Ovary (tissue), 9 donors: Measurements from ENCODE around the gene ADGRV1. TPM values are rescaled to one million over a fixed set of nuclear protein-coding genes. Genes with fewer than 3 reads are reported as not detected.

Experiments used
- DNase-seq, 5 donors: peaks; one replicate each; pipeline ENCODE4 v3.0.0-alpha.2; 2019 to 2020
- H3K27ac ChIP-seq, 2 donors: fragments of 200-600 bp; one replicate each; pipeline versions ENCODE4 v1.5.1 to v1.8.0; 2019 to 2022
- H3K27me3 ChIP-seq: fragments of 200-600 bp; one replicate; pipeline ENCODE4 v1.8.0; 2022
- H3K36me3 ChIP-seq: fragments of 200-600 bp; sonication (generic); one replicate; pipeline ENCODE4 v1.5.1; 2019
- H3K4me1 ChIP-seq: one replicate; pipeline ENCODE4 v1.8.1; 2013; ENCODE audit warnings: mild to moderate bottlenecking, moderate library complexity; ENCODE audit not compliant: insufficient read depth
- H3K4me3 ChIP-seq: fragments of 200-600 bp; sonication (generic); one replicate; pipeline ENCODE4 v1.5.1; 2017
- H3K9me3 ChIP-seq, 2 donors: fragments of 200-600 bp in 1 of 2; sonication (generic) in 1 of 2; one replicate each; pipeline versions ENCODE4 v1.5.1 to v1.8.1; 2013 to 2019; ENCODE audit warnings: mild to moderate bottlenecking in 1 of 2, moderate library complexity in 1 of 2
- CTCF ChIP-seq, 3 donors: fragments of 450-650 bp in 2 of 3; fragments of 200-600 bp in 1 of 3; IDR thresholded peaks; one replicate each; pipeline versions ENCODE4 v1.5.1 to v1.8.0; 2016 to 2022; ENCODE audit warnings: antibody characterized with exemption in 3 of 3, mild to moderate bottlenecking in 1 of 3
- EP300 ChIP-seq: sonication (generic); formaldehyde crosslinking; IDR thresholded peaks from one replicate; pipeline ENCODE4 v1.6.1; 2017; ENCODE audit warnings: antibody characterized with exemption
- POLR2A ChIP-seq: fragments of 450-650 bp; IDR thresholded peaks from one replicate; pipeline ENCODE4 v1.6.1; 2017; ENCODE audit warnings: antibody characterized with exemption, mild to moderate bottlenecking, moderate library complexity
- WGBS, 3 donors: extraction: QIAGEN DNeasy Blood & Tissue Kit in 1 of 3; methylation state at CpG; one replicate each; pipeline versions ENCODE4 v1.1.5 to v1.1.7; 2013 to 2017; 5-methylcytosine and 5-hydroxymethylcytosine counted together
- intact Hi-C, 4 donors: fragments of 100-400 bp; cut with DNase I; formaldehyde crosslinking; loops; one replicate each; pipeline versions ENCODE4 v1.11.0 to v1.15.1; 2022 to 2023
- polyA plus RNA-seq, 2 donors: library from polyadenylated mRNA; stranded (reverse); fragments of 200-250 nt in 1 of 2; fragments of 350-450 nt in 1 of 2; fragmentation: Illumina TruSeq in 1 of 2; extraction: RNeasy Lipid Tissue Mini Kit (QIAGEN cat#74804) in 1 of 2; gene quantifications; one replicate each; pipeline ENCODE4 v1.2.3, GENCODE V29; 2013 to 2014
- total RNA-seq, 7 donors: library from RNA; depleted of rRNA in 2 of 7; stranded (reverse); fragments of >200 nt in 2 of 7; fragmentation: NEBNext Ultra II Directional in 3 of 7; extraction: Animal tissue kit (Norgen Biotek cat#: 25700) in 3 of 7; gene quantifications; one replicate each; pipeline versions ENCODE4 v1.1.0 to v1.2.4, GENCODE V29; 2016 to 2023
- donor health status: DM: no; HTN: no; CAD: no; lungs with moderate emphysema.
- donor health status: DM: no; HTN: no; CAD: no.
- donor health status: Bipolar disorder and iron deficiency.
- donor health status: DM: yes; HTN: yes; CAD: no.
- donor health status: DM: no; HTN: no; CAD: no.
- donor health status: DM: yes; HTN: yes; CAD: no.

The ADGRV1 gene
- total and polyA plus RNA-seq, 9 donors: 0.21 to 2.7 (median 1.1) TPM

- WGBS, 3 donors: 32 to 61% (median 40%) methylated on average over 1 of the region's 1 CpG
Observed at GRCh38 chr5:90911169-90911568, 352.6 kb downstream of the ADGRV1 start.

GRCh38 chr5:90912476-90912875, 353.9 kb downstream of the ADGRV1 start:
- Histone ChIP-seq H3K27me3 (no peaks in the 10 kb centered on the region), H3K27ac (no peak overlapping the region), H3K4me3 (no peak overlapping the region), H3K36me3 (no peaks in the 10 kb centered on the region), H3K4me1 (no peaks in the 10 kb centered on the region), H3K9me3 (no peaks in the 10 kb centered on the region)
- WGBS, 3 donors: 95 to 96% (median 95%) methylated on average over 4 of the region's 4 CpGs
- DNase-seq: no peak
- intact Hi-C loops: no loop called here
- TF ChIP-seq EP300: no peak
- TF ChIP-seq POLR2A: no peak
- TF ChIP-seq CTCF (IDR thresholded peaks at IDR 0.05): no peak

More at GRCh38 chr5:90911169-90911568, 352.6 kb downstream of the ADGRV1 start:
- Histone ChIP-seq H3K27me3 (no peaks in the 10 kb centered on the region), H3K36me3 (no peaks in the 10 kb centered on the region), H3K27ac (no peak overlapping the region), H3K4me3 (no peak overlapping the region), H3K4me1 (no peaks in the 10 kb centered on the region), H3K9me3 (no peaks in the 10 kb centered on the region)
- intact Hi-C loops: no loop called here
- TF ChIP-seq EP300 (no peak), POLR2A (no peak), CTCF (IDR thresholded peaks at IDR 0.05) (no peak)
- no peak for DNase-seq

GRCh38 chr5:90915393-90915792, 356.8 kb downstream of the ADGRV1 start:
- Histone ChIP-seq H3K4me3 (no peak overlapping the region), H3K4me1 (no peaks in the 10 kb centered on the region), H3K36me3 (no peaks in the 10 kb centered on the region), H3K9me3 (no peaks in the 10 kb centered on the region), H3K27ac (no peak overlapping the region), H3K27me3 (no peaks in the 10 kb centered on the region)
- intact Hi-C loops: no loop called here
- WGBS, 3 donors: 72 to 76% (median 73%) methylated on average over 4 of the region's 4 CpGs
- no peak for TF ChIP-seq CTCF (IDR thresholded peaks at IDR 0.05)
- no peak for DNase-seq

- Histone ChIP-seq H3K36me3 (no peaks in the 10 kb centered on the region), H3K4me1 (no peaks in the 10 kb centered on the region), H3K27ac (no peak overlapping the region), H3K9me3 (no peaks in the 10 kb centered on the region), H3K27me3 (no peaks in the 10 kb centered on the region), H3K4me3 (no peak overlapping the region)
- 55 to 93% (median 77%) methylated on average over 3 of the region's 3 CpGs for WGBS, 3 donors
- no peak for DNase-seq
- TF ChIP-seq CTCF (IDR thresholded peaks at IDR 0.05) (no peak), EP300 (no peak), POLR2A (no peak)
- intact Hi-C loops: no loop called here
Observed at GRCh38 chr5:90916947-90917800, 358.6 kb downstream of the ADGRV1 start.
